IMR-90 (cell line): ENCODE results near the gene GZF1. TPM values are rescaled to one million over a fixed set of nuclear protein-coding genes. Genes with fewer than 3 reads are reported as not detected.

Source experiments
- ATAC-seq: fragments of 200-7000 bp; cut with Tn5 transposase; 2 replicates; pipeline ENCODE4 v1.9.1; 2020; ENCODE audit warnings: low read depth, mild to moderate bottlenecking, moderate library complexity
- BruUV-seq: library from RNA; stranded (reverse); fragments of 400-500 nt; replicated peaks from 2 replicates; lab custom pipeline; 2021; lab: Mats Ljungman, UMichigan
- CTCF ChIA-PET: fragments of 300-600 bp; formaldehyde crosslinking; extraction: SDS; loops from one replicate; lab custom pipeline; 2021; ENCODE audit warnings: antibody characterized with exemption; lab: Yijun Ruan, JAX
- POLR2A ChIA-PET: fragments of 300-600 bp; sonication (Branson Sonifier 250); formaldehyde crosslinking; loops from one replicate; lab custom pipeline; 2022; ENCODE audit warnings: antibody characterized with exemption; ENCODE audit not compliant: unreplicated experiment; lab: Charles Lee
- DNase-seq: peaks from one replicate; pipeline ENCODE4 v3.0.0; 2013
- H2AFZ ChIP-seq: replicated peaks from 2 replicates; pipeline ENCODE3; 2013; ENCODE audit warnings: low read length, mild to moderate bottlenecking; ENCODE audit not compliant: poor library complexity
- H2AK5ac ChIP-seq: 2 replicates; pipeline ENCODE4 v1.6.1; 2013; ENCODE audit warnings: low read depth, low read length, inconsistent platforms
- H2AK9ac ChIP-seq: replicated peaks from 2 replicates; pipeline ENCODE3; 2013; ENCODE audit warnings: mild to moderate bottlenecking, low read depth, low read length, moderate library complexity; ENCODE audit not compliant: poor library complexity
- H2BK120ac ChIP-seq: 2 replicates; pipeline ENCODE4 v1.6.1; 2013; ENCODE audit warnings: low read depth, low read length, inconsistent platforms
- H2BK15ac ChIP-seq: 3 replicates; pipeline ENCODE4 v1.6.1; 2013; ENCODE audit warnings: low read depth, low read length, inconsistent platforms
- H2BK20ac ChIP-seq: 2 replicates; pipeline ENCODE4 v1.6.1; 2013; ENCODE audit warnings: low read depth, mild to moderate bottlenecking, inconsistent platforms, low read length, moderate library complexity
- H2BK5ac ChIP-seq: 2 replicates; pipeline ENCODE4 v1.6.1; 2013; ENCODE audit warnings: mild to moderate bottlenecking, low read depth, low read length, inconsistent platforms; ENCODE audit not compliant: poor library complexity, severe bottlenecking
- H3K14ac ChIP-seq: replicated peaks from 2 replicates; pipeline ENCODE4 v1.6.1; 2013; ENCODE audit warnings: low read depth, low read length, inconsistent platforms
- H3K18ac ChIP-seq: 2 replicates; pipeline ENCODE4 v1.6.1; 2013; ENCODE audit warnings: low read depth, low read length, control low read depth
- H3K23ac ChIP-seq: 2 replicates; pipeline ENCODE4 v1.6.1; 2013; ENCODE audit warnings: low read depth, low read length, inconsistent platforms
- H3K27ac ChIP-seq: 2 replicates; pipeline ENCODE4 v1.5.1; 2013; ENCODE audit warnings: mild to moderate bottlenecking, control low read depth, low read length; ENCODE audit not compliant: insufficient read depth
- H3K27me3 ChIP-seq: 2 replicates; pipeline ENCODE4 v1.6.1; 2013; ENCODE audit warnings: low read length; ENCODE audit not compliant: control insufficient read depth, insufficient read depth
- H3K36me3 ChIP-seq: 2 replicates; pipeline ENCODE4 v1.6.1; 2013; ENCODE audit warnings: low read length, mixed read lengths; ENCODE audit not compliant: control insufficient read depth, insufficient read depth
- H3K4ac ChIP-seq: 2 replicates; pipeline ENCODE4 v1.6.1; 2013; ENCODE audit warnings: low read depth, low read length, inconsistent platforms
- H3K4me1 ChIP-seq: 2 replicates; pipeline ENCODE4 v1.6.1; 2013; ENCODE audit warnings: low read length, mixed read lengths; ENCODE audit not compliant: control insufficient read depth, insufficient read depth
- H3K4me2 ChIP-seq: 2 replicates; pipeline ENCODE4 v1.6.1; 2013; ENCODE audit warnings: low read depth, mild to moderate bottlenecking, control low read depth, low read length, moderate library complexity
- H3K4me3 ChIP-seq: 2 replicates; pipeline ENCODE4 v1.5.1; 2013; ENCODE audit warnings: low read depth, mild to moderate bottlenecking, control low read depth, low read length, moderate library complexity; ENCODE audit not compliant: insufficient read depth
- H3K56ac ChIP-seq: 2 replicates; pipeline ENCODE4 v1.6.1; 2013; ENCODE audit warnings: low read length, inconsistent platforms; ENCODE audit not compliant: insufficient read depth; ENCODE audit errors: extremely low read depth
- H3K79me1 ChIP-seq, 2 experiments: 2 replicates each; pipeline ENCODE4 v1.6.1; 2013; ENCODE audit warnings: low read length in 2 of 2, inconsistent platforms in 1 of 2, low read depth in 1 of 2
- H3K9ac ChIP-seq: 2 replicates; pipeline ENCODE4 v1.6.1; 2013; ENCODE audit warnings: low read depth, low read length, control low read depth
- H3K9me1 ChIP-seq: 2 replicates; pipeline ENCODE4 v1.6.1; 2013; ENCODE audit warnings: low read length, inconsistent platforms; ENCODE audit not compliant: insufficient read depth
- H3K9me3 ChIP-seq: 2 replicates; pipeline ENCODE4 v1.6.1; 2013; ENCODE audit warnings: low read length; ENCODE audit not compliant: control insufficient read depth, insufficient read depth
- H4K20me1 ChIP-seq: 2 replicates; pipeline ENCODE4 v1.6.1; 2013; ENCODE audit warnings: low read length, inconsistent platforms; ENCODE audit not compliant: insufficient read depth
- H4K5ac ChIP-seq: 2 replicates; pipeline ENCODE4 v1.6.1; 2013; ENCODE audit warnings: mild to moderate bottlenecking, low read depth, low read length, control low read depth
- H4K8ac ChIP-seq, 2 experiments: 2 replicates each; pipeline ENCODE4 v1.6.1; 2013; ENCODE audit warnings: low read depth in 2 of 2, low read length in 2 of 2, control low read depth in 1 of 2, inconsistent platforms in 1 of 2
- H4K91ac ChIP-seq: 2 replicates; pipeline ENCODE4 v1.6.1; 2013; ENCODE audit warnings: low read depth, low read length, inconsistent platforms; ENCODE audit not compliant: insufficient read depth
- MAFK ChIP-seq: IDR thresholded peaks from 2 replicates; pipeline ENCODE4 v1.6.1; 2012; ENCODE audit warnings: low read depth, low read length, improper control_type of control experiment
- MAZ ChIP-seq: IDR thresholded peaks from 2 replicates; pipeline ENCODE4 v1.6.1; 2012; ENCODE audit warnings: low read depth, mild to moderate bottlenecking, low read length, improper control_type of control experiment, moderate library complexity, borderline replicate concordance
- NFE2L2 ChIP-seq: fragments of 150-350 bp; IDR thresholded peaks from 2 replicates; pipeline ENCODE4 v1.6.1; 2016; ENCODE audit warnings: low read depth, mild to moderate bottlenecking, low read length
- RFX5 ChIP-seq: IDR thresholded peaks from 2 replicates; pipeline ENCODE4 v1.8.0; 2012; ENCODE audit warnings: low read depth, mild to moderate bottlenecking, low read length, moderate library complexity
- USF2 ChIP-seq: fragments of 150-350 bp; IDR thresholded peaks from 2 replicates; pipeline ENCODE4 v1.6.1; 2017; ENCODE audit warnings: mild to moderate bottlenecking, antibody characterized with exemption, low read length, low read depth
- WGBS, 2 experiments: methylation state at CpG; one replicate each; pipeline versions ENCODE4 v1.1.5 to v1.1.7; 2013; ENCODE audit warnings: missing lambda C conversion rate in 2 of 2; ENCODE audit not compliant: insufficient read length in 1 of 2; ENCODE audit errors: extremely low coverage in 2 of 2; 5-methylcytosine and 5-hydroxymethylcytosine counted together
- dilution Hi-C: fragments of 300-500 bp; cut with HindIII; formaldehyde crosslinking; loops from one replicate; pipeline ENCODE4 v1.14.3; 2018; ENCODE audit warnings: low sequenced_read_pairs; ENCODE audit not compliant: unreplicated experiment
- in situ Hi-C: fragments of 300-500 bp; cut with MboI; formaldehyde crosslinking; loops from 3 replicates; pipeline ENCODE4 v1.14.3; 2019; ENCODE audit warnings: low sequenced_read_pairs, inconsistent platforms, mixed read lengths
- intact Hi-C: fragments of 100-400 bp; cut with micrococcal nuclease; formaldehyde crosslinking; loops from 2 replicates; pipeline ENCODE4 v1.10.0; 2022
- polyA plus RNA-seq, 3 experiments: library from polyadenylated mRNA; depleted of rRNA; stranded (reverse); fragments of >200 nt; gene quantifications; 2 replicates each; pipeline ENCODE4 v1.2.3, GENCODE V29; 2012; ENCODE audit warnings: low replicate concordance in 1 of 3
- total RNA-seq: library from RNA; depleted of rRNA; stranded (reverse); fragments of >200 nt; gene quantifications from 2 replicates; pipeline ENCODE4 v1.2.3, GENCODE V29; 2012

Gene GZF1
- total and polyA plus RNA-seq, 2 of the 4 experiments (the other 2 are of a cell fraction): 23.7 to 24.7 TPM

GRCh38 chr20:23419995-23420901 lies 58.3 kb downstream of the GZF1 start:
- H2BK20ac ChIP-seq: no peak overlapping the region
- ATAC-seq: peak; percentile 40
- no peak overlapping the region; a peak in 1 of 4 replicates for H4K8ac ChIP-seq
- no peak overlapping the region; the same call in 1 of the 2 replicates for H4K5ac ChIP-seq
- H4K91ac ChIP-seq: no peak overlapping the region
- intact Hi-C loops: no loop called here
- peak overlapping the region; percentile 88; the same call in 1 of the 2 replicates for H3K23ac ChIP-seq
- dilution Hi-C loops: no loop called here
- peaks cover 3 to 24% of the 10 kb centered on the region in 2 experiments; a peak in 3 of 4 replicates for H3K79me1 ChIP-seq
- peak overlapping the region; percentile 67 for H3K4me3 ChIP-seq
- H3K27me3 ChIP-seq: no peaks in the 10 kb centered on the region
- H3K9ac ChIP-seq: peak overlapping the region; percentile 79
- POLR2A ChIA-PET: no interaction called here
- in situ Hi-C loops: no loop called here
- 3% methylated on average over 6 of the region's 58 CpGs; no CpG with 5 or more reads in 1 of the 2 experiments for WGBS, 2 experiments
- peak overlapping the region; percentile 51; the same call in 1 of the 2 replicates for H3K18ac ChIP-seq
- H2AFZ ChIP-seq: peak overlapping the region; percentile 97
- H2AK5ac ChIP-seq: no peak overlapping the region
- peaks cover 3% of the 10 kb centered on the region for H3K9me1 ChIP-seq
- no peaks in the 10 kb centered on the region for H3K36me3 ChIP-seq
- H2AK9ac ChIP-seq: peak overlapping the region; percentile 91
- TF ChIP-seq NFE2L2 (peak; percentile 80), MAFK (peak; percentile 48; the same call in 1 of the 2 replicates), USF2 (no peak), MAZ (no peak), RFX5 (no peak)
- H2BK15ac ChIP-seq: no peak overlapping the region
- no peaks in the 10 kb centered on the region for H3K9me3 ChIP-seq
- BruUV-seq: no TSS peak
- H2BK5ac ChIP-seq: peak overlapping the region; percentile 52
- peak overlapping the region; percentile 75 for H3K27ac ChIP-seq
- CTCF ChIA-PET: interaction anchor here (1.5 kb wide), 2 partner anchors 22 to 70 kb away, joined by 4 to 6 read pairs; partner anchors contain the start of gene NXT1
- H2BK120ac ChIP-seq: no peak overlapping the region
- peak; percentile 70 for DNase-seq
- H3K4me2 ChIP-seq: peak overlapping the region; percentile 78
- no peak overlapping the region; the same call in 1 of the 2 replicates for H3K56ac ChIP-seq
- H3K14ac ChIP-seq: no peak overlapping the region
- peaks cover 1% of the 10 kb centered on the region; the same call in 1 of the 2 replicates for H3K4me1 ChIP-seq
- peaks cover 12% of the 10 kb centered on the region; the same call in 1 of the 2 replicates for H4K20me1 ChIP-seq
- H3K4ac ChIP-seq: no peak overlapping the region
